Mucosa of descending colon (tissue), 3 donors: Measurements from ENCODE around the gene CCDC60. TPM values are rescaled to one million over a fixed set of nuclear protein-coding genes. Genes with fewer than 3 reads are reported as not detected.
A peak's percentile ranks its signal among the peaks of the same experiment; 100 is the strongest.

Experiments
- ATAC-seq: fragments of 200-7000 bp; cut with Tn5 transposase; one replicate; pipeline ENCODE4 v1.9.1; 2020; ENCODE audit warnings: mild to moderate bottlenecking, moderate library complexity
- DNase-seq, 3 donors: peaks; one replicate each; pipeline ENCODE4 v3.0.0-alpha.2; 2020
- H3K36me3 ChIP-seq: fragments of 200-600 bp; one replicate; pipeline ENCODE4 v1.8.0; 2021; ENCODE audit warnings: low read depth, mild to moderate bottlenecking
- H3K4me1 ChIP-seq: fragments of 200-600 bp; one replicate; pipeline ENCODE4 v1.8.0; 2021; ENCODE audit warnings: low read depth, mild to moderate bottlenecking
- H3K4me3 ChIP-seq: fragments of 200-600 bp; one replicate; pipeline ENCODE4 v1.8.0; 2021; ENCODE audit warnings: mild to moderate bottlenecking
- H3K9me3 ChIP-seq: fragments of 200-600 bp; one replicate; pipeline ENCODE4 v1.8.0; 2021; ENCODE audit warnings: mild to moderate bottlenecking
- CTCF ChIP-seq: fragments of 200-600 bp; IDR thresholded peaks from one replicate; pipeline ENCODE4 v1.8.0; 2022; ENCODE audit warnings: antibody characterized with exemption, mild to moderate bottlenecking
- intact Hi-C, 2 donors: fragments of 100-400 bp; cut with DNase I in 1 of 2; cut with micrococcal nuclease in 1 of 2; formaldehyde crosslinking; loops; one replicate each; pipeline versions ENCODE4 v1.11.0 to v1.11.1; 2022; cut with DNase I, micrococcal nuclease
- total RNA-seq, 3 donors: library from RNA; stranded (reverse); fragmentation: NEBNext Ultra II Directional in 2 of 3; extraction: Animal tissue kit (Norgen Biotek cat#: 25700) in 2 of 3; gene quantifications; one replicate each; pipeline versions ENCODE4 v1.2.1 to v1.2.4, GENCODE V29; 2021 to 2023
- donor health status: DM: no; HTN: no; CAD: no; lungs with moderate emphysema.
- donor health status: DM: no; HTN: no; CAD: no.
- donor health status: DM: no; HTN: yes; CAD: no.

Gene CCDC60
- total RNA-seq, 3 donors from 2014 or later = 2.2 to 3.5 (median 2.9) TPM

- DNase-seq = no peak
- Histone ChIP-seq H3K4me3 (no peak overlapping the region), H3K9me3 (no peaks in the 10 kb centered on the region), H3K36me3 (no peaks in the 10 kb centered on the region), H3K4me1 (no peaks in the 10 kb centered on the region)
- intact Hi-C loops = no loop called here
- no peak for TF ChIP-seq CTCF
- no peak for ATAC-seq
Observed at GRCh38 chr12:119412306-119412705, 77.8 kb downstream of the CCDC60 start.

GRCh38 chr12:119412811-119413794, 78.6 kb downstream of the CCDC60 start:
- Histone ChIP-seq H3K9me3 (no peaks in the 10 kb centered on the region), H3K4me1 (no peaks in the 10 kb centered on the region), H3K4me3 (no peak overlapping the region), H3K36me3 (no peaks in the 10 kb centered on the region)
- intact Hi-C loops = no loop called here
- peak; percentile 55 for TF ChIP-seq CTCF
- ATAC-seq = peak; percentile 52
- DNase-seq = peak in 2 of 3 donors; percentile 46 to 77

GRCh38 chr12:119415714-119416113, 81.2 kb downstream of the CCDC60 start:
- ATAC-seq (peak; percentile 89), DNase-seq (peak in 1 of 3 donors; percentile 17)
- Histone ChIP-seq H3K4me1 (no peaks in the 10 kb centered on the region), H3K36me3 (no peaks in the 10 kb centered on the region), H3K4me3 (no peak overlapping the region), H3K9me3 (no peaks in the 10 kb centered on the region)
- TF ChIP-seq CTCF = no peak
- intact Hi-C loops = no loop called here

GRCh38 chr12:119417440-119417839, 82.9 kb downstream of the CCDC60 start:
- intact Hi-C loops = no loop called here
- ATAC-seq (peak; percentile 67), DNase-seq (no peak)
- no peaks in the 10 kb centered on the region for H3K4me1 ChIP-seq
- no peaks in the 10 kb centered on the region for H3K36me3 ChIP-seq
- H3K4me3 ChIP-seq = no peak overlapping the region
- no peaks in the 10 kb centered on the region for H3K9me3 ChIP-seq
- TF ChIP-seq CTCF = no peak

GRCh38 chr12:119419381-119419780, 84.9 kb downstream of the CCDC60 start:
- Histone ChIP-seq H3K4me1 (no peaks in the 10 kb centered on the region), H3K36me3 (no peaks in the 10 kb centered on the region), H3K9me3 (no peaks in the 10 kb centered on the region), H3K4me3 (no peak overlapping the region)
- no peak for ATAC-seq
- TF ChIP-seq CTCF = no peak
- intact Hi-C loops = no loop called here
- no peak for DNase-seq
